ENCODE measurements around the gene CSTF3. TPM values are rescaled to one million over a fixed set of nuclear protein-coding genes. Genes with fewer than 3 reads are reported as not detected.

The CSTF3 gene
- polyA plus RNA-seq, 1 experiment: 38.6 TPM

GRCh38 chr11:33063326-33063881 lies 97.9 kb downstream of the CSTF3 start:
- Histone ChIP-seq H3K9me3 (ENCODE audit: control insufficient read depth, insufficient read depth, low read length) (no peaks in the 10 kb centered on the region), H3K4me3 (ENCODE audit: low read depth, low read length) (no peak overlapping the region), H3K27ac (ENCODE audit: low read depth, low read length) (no peak overlapping the region), H3K27me3 (ENCODE audit: control insufficient read depth, insufficient read depth, low read length) (no peaks in the 10 kb centered on the region)
- POLR2A ChIA-PET: no interaction called here
- TF ChIP-seq CTCF (IDR thresholded peaks at IDR 0.05; ENCODE audit: low read depth, low read length): no peak
- CTCF ChIA-PET: interaction anchor here (0.6 to 7.1 kb wide), 9 partner anchors 14 to 254 kb away, joined by 3 to 110 read pairs (median 4); no protein-coding TSS in a partner anchor
- DNase-seq (ENCODE audit: low read depth, low spot score): no peak

- Histone ChIP-seq H3K27me3 (ENCODE audit: control insufficient read depth, insufficient read depth, low read length) (no peaks in the 10 kb centered on the region), H3K9me3 (ENCODE audit: control insufficient read depth, insufficient read depth, low read length) (no peaks in the 10 kb centered on the region), H3K4me3 (ENCODE audit: low read depth, low read length) (no peak overlapping the region), H3K27ac (ENCODE audit: low read depth, low read length) (no peak overlapping the region)
- ChIA-PET CTCF (interaction anchor here (0.7 to 7.1 kb wide), 4 partner anchors 93 to 253 kb away, joined by 3 to 110 read pairs (median 43); no protein-coding TSS in a partner anchor), POLR2A (interaction anchor here (0.6 kb wide), 1 partner anchor 16 kb away, joined by 4 read pairs; no protein-coding TSS in a partner anchor)
- no peak for DNase-seq (ENCODE audit: low read depth, low spot score)
- no peak for TF ChIP-seq CTCF (IDR thresholded peaks at IDR 0.05; ENCODE audit: low read depth, low read length)
Observed at GRCh38 chr11:33062137-33062536, 99.1 kb downstream of the CSTF3 start.

DNA sequence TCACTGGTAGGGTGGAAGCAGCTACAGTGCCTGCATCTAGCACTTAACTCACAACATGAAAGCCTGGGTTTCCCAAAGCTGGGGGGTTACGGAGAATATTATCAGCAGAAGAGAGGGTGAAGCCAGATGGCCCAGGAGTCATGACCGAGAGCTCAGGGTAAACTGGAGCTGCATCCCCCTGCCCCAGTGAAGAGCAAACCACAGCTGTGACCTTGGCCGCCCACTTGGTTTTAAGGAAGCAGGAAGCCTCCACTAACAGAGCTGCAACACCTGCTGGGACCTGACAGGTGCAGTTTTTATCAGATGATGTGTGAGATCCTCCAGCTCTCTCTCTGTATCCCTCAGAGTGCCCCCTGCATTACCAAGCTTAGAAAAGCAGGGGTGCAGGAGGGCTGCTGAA lies 101.0 kb downstream of the CSTF3 start:
- DNase-seq (ENCODE audit: low read depth, low spot score): no peak
- H3K4me3 ChIP-seq (ENCODE audit: low read depth, low read length): no peak overlapping the region
- CTCF ChIA-PET: interaction anchor here (1.0 to 1.8 kb wide), 3 partner anchors 99 to 251 kb away, joined by 4 to 6 read pairs (median 4); no protein-coding TSS in a partner anchor
- H3K9me3 ChIP-seq (ENCODE audit: control insufficient read depth, insufficient read depth, low read length): no peaks in the 10 kb centered on the region
- no peaks in the 10 kb centered on the region for H3K27me3 ChIP-seq (ENCODE audit: control insufficient read depth, insufficient read depth, low read length)
- TF ChIP-seq CTCF (IDR thresholded peaks at IDR 0.05; ENCODE audit: low read depth, low read length): no peak
- no peak overlapping the region for H3K27ac ChIP-seq (ENCODE audit: low read depth, low read length)
- POLR2A ChIA-PET: no interaction called here

GRCh38 chr11:33059331-33060007 lies 101.8 kb downstream of the CSTF3 start:
- no peak overlapping the region for H3K4me3 ChIP-seq (ENCODE audit: low read depth, low read length)
- CTCF ChIA-PET: interaction anchor here (1.0 to 1.8 kb wide), 2 partner anchors 98 to 251 kb away, joined by 4 to 6 read pairs; no protein-coding TSS in a partner anchor
- H3K9me3 ChIP-seq (ENCODE audit: control insufficient read depth, insufficient read depth, low read length): no peaks in the 10 kb centered on the region
- POLR2A ChIA-PET: no interaction called here
- no peaks in the 10 kb centered on the region for H3K27me3 ChIP-seq (ENCODE audit: control insufficient read depth, insufficient read depth, low read length)
- TF ChIP-seq CTCF (IDR thresholded peaks at IDR 0.05; ENCODE audit: low read depth, low read length): no peak
- H3K27ac ChIP-seq (ENCODE audit: low read depth, low read length): no peak overlapping the region
- DNase-seq (ENCODE audit: low read depth, low spot score): no peak

DNA sequence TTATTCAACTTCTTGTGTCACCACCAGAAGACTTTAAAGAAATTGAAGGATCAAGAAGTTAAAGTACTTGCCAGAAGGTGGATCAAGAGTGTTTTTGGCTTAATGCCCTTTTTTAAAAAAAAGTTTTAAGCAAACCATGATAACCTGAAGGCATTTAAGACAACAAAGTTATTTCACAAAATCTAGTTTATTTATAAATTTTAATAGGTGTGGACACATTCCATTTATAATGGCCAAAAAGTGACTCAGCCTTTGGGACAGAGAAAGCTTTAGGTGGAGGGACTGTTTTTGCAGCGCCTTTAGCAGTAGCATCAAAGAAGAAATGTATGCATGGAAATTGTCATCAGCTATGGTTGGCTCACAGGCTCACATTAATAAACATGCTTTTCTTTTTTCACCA lies 104.0 kb downstream of the CSTF3 start:
- CTCF ChIA-PET: interaction anchor here (3.5 kb wide), 1 partner anchor 8 kb away, joined by 26 read pairs; no protein-coding TSS in a partner anchor
- DNase-seq (ENCODE audit: low read depth, low spot score): no peak
- POLR2A ChIA-PET: no interaction called here

More for the DNA sequence above, 104.0 kb downstream of the CSTF3 start:
- Histone ChIP-seq H3K27ac (ENCODE audit: low read depth, low read length) (no peak overlapping the region), H3K27me3 (ENCODE audit: control insufficient read depth, insufficient read depth, low read length) (no peaks in the 10 kb centered on the region), H3K9me3 (ENCODE audit: control insufficient read depth, insufficient read depth, low read length) (no peaks in the 10 kb centered on the region), H3K4me3 (ENCODE audit: low read depth, low read length) (no peak overlapping the region)
- no peak for TF ChIP-seq CTCF (IDR thresholded peaks at IDR 0.05; ENCODE audit: low read depth, low read length)

Data from AG04450 (cell line).